ENCODE measurements around the gene PPM1A. TPM values are rescaled to one million over a fixed set of nuclear protein-coding genes. Genes with fewer than 3 reads are reported as not detected.

Gene PPM1A
- total RNA-seq = 12.9 and 23.6 TPM in 2 replicates

GRCh38 chr14:60248697-60249318, at the start of gene PPM1A:
TSS of gene PPM1A (plus strand) at chr14:60249221. CDS start at chr14:60282704, 33,483 bp downstream.

Other genes with a start within 250 kb of the PPM1A start
- gene PCNX4, start 157.3 kb upstream of the PPM1A start, total RNA-seq = 49.9 and 87.4 TPM in 2 replicates
- 80.4 and 88.8 TPM in 2 replicates for gene DHRS7, start 83.8 kb upstream of the PPM1A start, total RNA-seq
- under 0.01 TPM in 1 of 2 replicates, not detected in the other for gene C14orf39, start 236.8 kb downstream of the PPM1A start, total RNA-seq